ENCODE data around the gene TBC1D5.
"Not testable (repeated sequence)": the region's sequence is repeated elsewhere in the genome, so short reads cannot be mapped to it uniquely, and the experiment has no call there.

The TBC1D5 gene

GRCh38 chr3:17670749-17671148 lies 71.7 kb downstream of the TBC1D5 start:
- DNase-seq (ENCODE audit: low read depth) = no peak
- H3K4me3 ChIP-seq (ENCODE audit: low read depth, low read length) = no peak overlapping the region
- TF ChIP-seq CTCF (IDR thresholded peaks at IDR 0.05; ENCODE audit: low read depth, low read length, missing control alignments) = no peak

GRCh38 chr3:17664923-17665322 lies 77.5 kb downstream of the TBC1D5 start:
- TF ChIP-seq CTCF (IDR thresholded peaks at IDR 0.05; ENCODE audit: low read depth, low read length, missing control alignments) = no peak
- H3K4me3 ChIP-seq (ENCODE audit: low read depth, low read length) = no peak overlapping the region
- DNase-seq (ENCODE audit: low read depth) = no peak

- TF ChIP-seq CTCF (IDR thresholded peaks at IDR 0.05; ENCODE audit: low read depth, low read length, missing control alignments) = no peak
- no peak for DNase-seq (ENCODE audit: low read depth)
- no peak overlapping the region for H3K4me3 ChIP-seq (ENCODE audit: low read depth, low read length)
These were observed 86.2 kb downstream of the TBC1D5 start for GRCh38 chr3:17656264-17656663.

GRCh38 chr3:17655743-17656142 lies 86.7 kb downstream of the TBC1D5 start:
- H3K4me3 ChIP-seq (ENCODE audit: low read depth, low read length) = no peak overlapping the region
- no peak for TF ChIP-seq CTCF (IDR thresholded peaks at IDR 0.05; ENCODE audit: low read depth, low read length, missing control alignments)
- peak; percentile 36 for DNase-seq (ENCODE audit: low read depth)

GRCh38 chr3:17649748-17650147 lies 92.7 kb downstream of the TBC1D5 start:
- not testable (repeated sequence) for DNase-seq (ENCODE audit: low read depth); H3K4me3 ChIP-seq (ENCODE audit: low read depth, low read length)

GRCh38 chr3:17648630-17649355 lies 93.6 kb downstream of the TBC1D5 start:
- H3K4me3 ChIP-seq (ENCODE audit: low read depth, low read length); DNase-seq (ENCODE audit: low read depth): not testable (repeated sequence)

- TF ChIP-seq CTCF (IDR thresholded peaks at IDR 0.05; ENCODE audit: low read depth, low read length, missing control alignments) = peak; percentile 58
- no peak overlapping the region for H3K4me3 ChIP-seq (ENCODE audit: low read depth, low read length)
- DNase-seq (ENCODE audit: low read depth) = no peak
These were observed 97.2 kb downstream of the TBC1D5 start for GRCh38 chr3:17645074-17645698.

- TF ChIP-seq CTCF (IDR thresholded peaks at IDR 0.05; ENCODE audit: low read depth, low read length, missing control alignments) = no peak
- no peak overlapping the region for H3K4me3 ChIP-seq (ENCODE audit: low read depth, low read length)
- no peak for DNase-seq (ENCODE audit: low read depth)
These were observed 98.7 kb downstream of the TBC1D5 start for GRCh38 chr3:17643691-17644090.

All from GM12864 (cell line).